Measurements from ENCODE around the gene ZNF648.
A peak's percentile ranks its signal among the peaks of the same experiment; 100 is the strongest.
"Not testable (repeated sequence)": the region's sequence is repeated elsewhere in the genome, so short reads cannot be mapped to it uniquely, and the experiment has no call there.

The ZNF648 gene

GRCh38 chr1:182069028-182069466 lies 7.5 kb upstream of the ZNF648 start:
- peak; percentile 93 for DNase-seq

DNA sequence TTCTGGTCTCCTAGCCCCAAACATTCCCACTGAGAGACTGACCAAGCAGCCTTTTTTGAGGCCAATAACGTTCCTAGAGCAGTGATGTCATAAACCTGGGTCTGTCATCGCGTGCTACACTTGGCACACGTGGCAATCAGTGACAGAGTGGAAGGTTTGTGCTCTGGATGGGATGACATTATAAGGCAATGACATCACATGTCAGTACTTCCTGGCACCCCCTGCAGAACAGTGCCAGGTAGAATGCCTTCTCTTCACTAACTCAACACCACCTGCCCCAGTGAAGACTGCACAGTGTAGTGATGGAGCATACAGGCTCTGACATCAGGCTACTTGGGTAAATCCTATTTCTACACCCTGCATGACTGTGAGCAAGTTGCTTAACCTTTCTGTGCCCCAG lies 5.4 kb upstream of the ZNF648 start:
- DNase-seq = no peak

- no peak for DNase-seq
These were observed 3.8 kb upstream of the ZNF648 start for GRCh38 chr1:182065126-182065845.

GRCh38 chr1:182064611-182065010 lies 3.1 kb upstream of the ZNF648 start:
- no peak for DNase-seq

GRCh38 chr1:182062223-182062622 lies 711 bp upstream of the ZNF648 start:
- DNase-seq = no peak

DNA sequence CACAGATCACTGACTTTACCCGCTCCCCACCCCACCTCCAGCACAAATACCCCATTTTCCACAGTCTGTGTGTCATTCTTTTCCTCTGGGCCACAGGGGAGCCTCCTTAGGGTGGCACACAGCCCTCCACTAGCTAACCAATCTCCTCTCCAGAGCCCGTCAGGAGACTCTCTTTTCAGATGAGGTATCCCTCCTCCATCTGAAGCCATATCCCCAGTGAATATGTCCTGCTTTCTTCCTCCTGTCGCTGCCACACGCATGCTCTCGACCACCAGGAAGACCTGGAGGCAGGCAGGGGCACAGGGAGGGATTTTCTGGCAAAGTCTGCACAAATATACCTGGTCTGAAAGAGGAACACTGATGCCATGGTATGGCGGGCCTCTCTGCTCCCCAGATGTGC lies 635 bp downstream of the ZNF648 start:
- no peak for DNase-seq

- no peak for DNase-seq
These were observed 1.6 kb downstream of the ZNF648 start for GRCh38 chr1:182059936-182060335.

GRCh38 chr1:182056601-182057366 lies 4.7 kb downstream of the ZNF648 start:
- no peak for DNase-seq

DNA sequence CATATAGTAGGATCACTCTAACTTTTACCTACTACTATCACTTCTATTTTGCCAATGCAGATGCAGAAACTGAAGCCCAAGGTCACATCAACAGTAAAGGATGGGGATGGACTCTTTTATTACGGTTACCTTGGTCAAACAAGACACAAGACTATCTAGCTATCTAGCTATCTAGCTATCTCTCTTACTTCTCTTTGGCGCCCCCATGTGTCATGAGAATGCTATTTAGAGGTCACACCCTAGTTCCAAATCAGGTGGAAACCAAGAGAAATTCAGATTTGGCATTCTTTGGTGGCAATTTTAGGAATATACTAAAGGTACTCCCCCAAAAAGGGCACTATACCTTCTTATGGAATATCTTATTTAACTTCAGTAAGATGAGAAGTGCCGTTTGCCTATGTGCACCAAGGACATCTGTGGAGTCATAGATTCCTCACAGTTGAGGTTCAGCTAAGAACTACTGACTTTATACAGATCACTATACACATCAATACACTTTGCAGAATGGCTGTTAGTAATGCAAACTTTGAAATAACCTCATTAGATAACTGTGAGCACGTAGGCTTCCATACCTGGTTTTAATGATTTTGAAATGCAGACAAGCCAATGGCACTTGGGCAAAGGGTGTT lies 6.7 kb downstream of the ZNF648 start:
- DNase-seq = peak; percentile 58

DNA sequence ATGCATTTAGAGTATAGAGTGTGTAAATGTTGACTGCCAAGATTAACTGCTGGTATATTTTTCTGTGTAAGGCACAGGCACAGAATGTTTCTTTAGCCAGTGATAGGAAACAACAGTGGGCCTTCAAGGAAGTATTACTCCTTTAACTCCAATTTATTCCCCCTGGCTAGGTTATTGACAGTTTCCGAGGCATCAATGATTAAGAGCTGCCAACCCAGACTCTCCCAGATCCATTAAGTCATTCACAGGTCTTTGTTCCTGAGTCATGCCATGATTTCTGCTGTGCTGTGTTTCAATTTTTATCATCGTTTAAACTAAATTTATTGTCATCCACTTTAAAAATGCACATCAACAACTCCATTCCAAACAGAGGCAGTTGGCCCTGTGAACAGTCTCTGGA lies 9.2 kb downstream of the ZNF648 start:
- no peak for DNase-seq

DNA sequence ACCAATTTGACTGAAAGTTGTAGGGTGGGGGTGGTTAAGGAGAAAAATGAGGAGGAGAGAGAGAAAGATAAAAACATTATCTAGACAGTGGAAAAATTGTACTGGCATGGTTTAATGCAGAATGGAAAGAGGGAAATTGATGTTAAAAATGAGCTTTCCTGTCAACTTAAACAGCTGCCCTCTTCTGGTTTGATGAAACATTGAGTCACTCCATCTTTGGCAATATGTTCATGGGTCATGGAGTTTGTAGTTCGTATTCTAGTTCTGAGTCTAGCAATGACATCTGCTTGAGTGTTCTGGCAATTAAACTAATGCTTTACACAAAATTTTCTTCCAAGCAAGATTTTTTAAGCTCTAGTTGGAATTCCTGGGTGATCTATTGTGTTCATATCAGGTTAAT lies 9.6 kb downstream of the ZNF648 start:
- DNase-seq = no peak

GRCh38 chr1:182050481-182051448 lies 10.7 kb downstream of the ZNF648 start:
- DNase-seq = no peak

DNA sequence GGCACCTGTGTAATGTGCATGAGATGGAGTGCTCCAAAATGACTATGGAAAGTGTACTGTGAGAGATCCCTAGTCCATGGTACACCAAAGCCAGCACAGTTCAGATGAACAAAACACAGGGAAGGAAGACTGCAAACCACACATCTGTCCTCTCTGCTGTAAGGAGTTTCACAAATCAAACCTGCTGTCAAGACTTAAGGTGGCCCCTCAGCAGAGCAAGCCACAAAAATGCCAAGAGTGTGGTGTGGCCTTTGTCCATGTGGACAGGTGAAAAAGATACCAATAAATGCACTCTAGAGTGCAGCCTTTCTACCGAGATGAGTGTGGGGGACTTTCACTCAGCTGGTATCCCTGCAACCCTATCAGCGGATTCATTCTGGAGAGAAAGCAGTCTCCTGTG lies 12.9 kb downstream of the ZNF648 start:
- no peak for DNase-seq

- DNase-seq = no peak
These were observed 14.7 kb downstream of the ZNF648 start for GRCh38 chr1:182046763-182047162.

- not testable (repeated sequence) for DNase-seq
These were observed 16.0 kb downstream of the ZNF648 start for GRCh38 chr1:182045481-182045880.

- no peak for DNase-seq
These were observed 19.9 kb downstream of the ZNF648 start for GRCh38 chr1:182041615-182042014.

- no peak for DNase-seq
These were observed 23.3 kb downstream of the ZNF648 start for GRCh38 chr1:182038220-182038619.

- no peak for DNase-seq
These were observed 26.3 kb downstream of the ZNF648 start for GRCh38 chr1:182035097-182035770.

- DNase-seq = no peak
These were observed 29.3 kb downstream of the ZNF648 start for GRCh38 chr1:182032251-182032650.

DNA sequence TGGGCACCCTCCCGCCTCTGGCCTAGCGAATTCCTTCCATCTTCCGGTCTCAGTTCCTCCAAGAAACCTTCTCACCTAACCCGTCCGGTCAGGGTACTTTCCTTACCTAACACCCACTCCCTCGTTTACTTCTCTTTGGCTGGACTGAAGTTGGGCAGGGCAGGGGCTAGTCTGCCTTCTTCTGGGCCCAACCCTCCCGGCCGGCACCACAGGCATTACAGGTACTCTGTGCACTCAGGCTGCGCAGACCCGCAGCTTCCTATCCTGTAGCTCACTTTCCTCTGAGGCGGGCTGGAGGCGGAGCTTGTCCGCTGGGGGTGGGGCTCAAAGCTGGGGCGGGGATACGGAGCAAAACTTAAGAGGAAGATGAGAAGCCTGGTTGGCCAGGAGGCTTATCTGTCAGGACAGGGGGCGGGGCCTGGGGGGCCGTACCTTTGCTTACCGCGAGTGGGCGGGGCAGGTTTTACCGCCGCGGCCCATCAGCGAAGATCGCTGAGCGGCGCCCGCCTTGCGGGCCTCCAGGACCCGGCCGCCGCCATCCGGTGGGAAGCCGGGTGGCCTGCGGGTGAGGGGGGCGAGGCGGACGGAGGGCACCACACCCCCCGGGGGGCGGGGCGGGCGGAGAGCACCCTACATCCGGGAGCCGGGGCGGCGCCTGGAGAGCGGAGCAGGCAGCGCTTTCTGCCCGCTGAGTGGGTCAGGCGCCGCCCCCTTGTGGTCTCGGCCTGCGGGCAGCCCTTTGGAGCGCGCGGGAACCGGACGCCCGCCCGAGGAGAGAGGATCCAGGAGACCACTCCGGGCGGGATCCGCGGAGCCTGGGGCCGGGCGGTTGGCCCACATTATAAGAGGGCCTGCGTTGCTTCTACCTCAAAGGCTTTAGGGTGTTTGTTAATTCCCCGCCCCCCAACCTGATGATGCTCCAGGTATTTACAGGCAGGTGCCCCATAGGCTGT lies 31.9 kb downstream of the ZNF648 start:
- peak; percentile 100 for DNase-seq

DNA sequence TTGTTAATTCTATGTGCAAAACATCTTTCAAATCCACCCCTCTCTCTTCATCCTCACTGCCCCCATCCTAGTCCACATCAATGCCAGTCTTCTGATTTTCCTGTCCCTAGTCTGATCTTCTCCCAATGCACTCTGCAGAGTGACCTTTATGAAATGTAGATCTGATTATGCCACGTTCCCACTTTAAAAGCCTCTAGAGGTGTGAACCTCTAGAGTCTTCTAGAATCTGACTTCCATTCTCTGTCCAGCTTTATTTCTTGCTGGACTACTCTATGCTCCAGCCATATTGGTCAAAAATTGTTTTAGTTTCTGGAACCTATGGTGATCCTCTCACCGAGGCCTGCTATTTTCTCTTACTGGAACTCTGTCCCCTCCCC lies 32.5 kb downstream of the ZNF648 start:
- no peak for DNase-seq
